Epithelial cell of proximal tubule (primary cell): Measurements from ENCODE around the gene KIR2DL1. TPM values are rescaled to one million over a fixed set of nuclear protein-coding genes. Genes with fewer than 3 reads are reported as not detected.
"Not testable (repeated sequence)": the region's sequence is repeated elsewhere in the genome, so short reads cannot be mapped to it uniquely, and the experiment has no call there.

Experiments
- DNase-seq: peaks from one replicate; pipeline ENCODE4 v3.0.0-alpha.2; 2011; ENCODE audit warnings: low read depth
- H3K4me3 ChIP-seq: 2 replicates; pipeline ENCODE4 v1.5.1; 2011; ENCODE audit warnings: low read depth, mild to moderate bottlenecking, low read length
- CTCF ChIP-seq: conservative IDR thresholded peaks from 2 replicates; pipeline ENCODE4 v1.5.1; 2012; ENCODE audit warnings: low read depth, mild to moderate bottlenecking, low read length
- total RNA-seq: library from RNA; depleted of rRNA; stranded (reverse); fragments of >200 nt; gene quantifications from 2 replicates; pipeline ENCODE4 v1.2.3, GENCODE V29; 2015

Gene KIR2DL1
- total RNA-seq: not detected in 2 replicates

- not testable (repeated sequence) for H3K4me3 ChIP-seq, DNase-seq
Measured at GRCh38 chr19:54769646-54770045, at the start of gene KIR2DL1. TSS of gene KIR2DL1 (plus strand) at chr19:54769793. CDS start at chr19:54769851, 58 bp downstream.

- TF ChIP-seq CTCF: no peak
- no peak for DNase-seq
- H3K4me3 ChIP-seq: no peak within 1 kb of the TSS
Measured at GRCh38 chr19:54724142-54724541, 45.5 kb upstream of the KIR2DL1 start, which contains the start of gene KIR3DL3. TSS of gene KIR3DL3 (plus strand) at chr19:54724442. CDS start at chr19:54724497, 55 bp downstream.

GRCh38 chr19:54724644-54725043, 44.9 kb upstream of the KIR2DL1 start:
- no peak for TF ChIP-seq CTCF
- H3K4me3 ChIP-seq: no peak overlapping the region
- DNase-seq: no peak

- no peak for TF ChIP-seq CTCF
- no peak overlapping the region for H3K4me3 ChIP-seq
- no peak for DNase-seq
Measured at GRCh38 chr19:54725321-54725720, 44.3 kb upstream of the KIR2DL1 start.

GRCh38 chr19:54727562-54727961, 42.0 kb upstream of the KIR2DL1 start:
- TF ChIP-seq CTCF: no peak
- H3K4me3 ChIP-seq: no peak overlapping the region
- no peak for DNase-seq

GRCh38 chr19:54728167-54728566, 41.4 kb upstream of the KIR2DL1 start:
- no peak overlapping the region for H3K4me3 ChIP-seq
- no peak for TF ChIP-seq CTCF
- DNase-seq: no peak

GRCh38 chr19:54729416-54730188, 40.0 kb upstream of the KIR2DL1 start:
- no peak overlapping the region for H3K4me3 ChIP-seq
- no peak for DNase-seq
- TF ChIP-seq CTCF: no peak
